NK-92 treated with Interleukin-12 subunit alpha and Interleukin-12 subunit beta, amount 100 ng/mL, for 24 hours (cell line): ENCODE results near the gene ZNF681.
"Not testable (repeated sequence)": the region's sequence is repeated elsewhere in the genome, so short reads cannot be mapped to it uniquely, and the experiment has no call there.

Experiments
- DNase-seq: peaks from one replicate; lab custom pipeline; 2025; lab: John Stamatoyannopoulos, UW

The ZNF681 gene

GRCh38 chr19:23692937-23693336 is 65.8 kb downstream of the ZNF681 start:
- not testable (repeated sequence) for DNase-seq
